ENCODE results near the gene CNTNAP3.
"Not testable (repeated sequence)": the region's sequence is repeated elsewhere in the genome, so short reads cannot be mapped to it uniquely, and the experiment has no call there.

Gene CNTNAP3

GRCh38 chr9:39287980-39288379 is at the start of gene CNTNAP3:
CNTNAP3 (minus strand) TSS chr9:39288167; CDS start chr9:39288064, 103 bp downstream.
- in situ Hi-C loops (cut with MboI; ENCODE audit: low sequenced_read_pairs): not testable (repeated sequence)

- in situ Hi-C loops (cut with MboI; ENCODE audit: low sequenced_read_pairs): not testable (repeated sequence)
These were observed 8.0 kb downstream of the CNTNAP3 start for GRCh38 chr9:39279995-39280394.

GRCh38 chr9:39242513-39242912 is 45.5 kb downstream of the CNTNAP3 start:
- in situ Hi-C loops (cut with MboI; ENCODE audit: low sequenced_read_pairs): not testable (repeated sequence)

GRCh38 chr9:39232130-39232991 is 55.6 kb downstream of the CNTNAP3 start:
- in situ Hi-C loops (cut with MboI; ENCODE audit: low sequenced_read_pairs): not testable (repeated sequence)

GRCh38 chr9:39215976-39216375 is 72.0 kb downstream of the CNTNAP3 start:
- in situ Hi-C loops (cut with MboI; ENCODE audit: low sequenced_read_pairs): not testable (repeated sequence)

- in situ Hi-C loops (cut with MboI; ENCODE audit: low sequenced_read_pairs): not testable (repeated sequence)
These were observed 78.2 kb downstream of the CNTNAP3 start for GRCh38 chr9:39209773-39210172.

GRCh38 chr9:39206643-39207042 is 81.3 kb downstream of the CNTNAP3 start:
- in situ Hi-C loops (cut with MboI; ENCODE audit: low sequenced_read_pairs): not testable (repeated sequence)

GRCh38 chr9:39205842-39206241 is 82.1 kb downstream of the CNTNAP3 start:
- in situ Hi-C loops (cut with MboI; ENCODE audit: low sequenced_read_pairs): not testable (repeated sequence)

GRCh38 chr9:39200412-39200811 is 87.6 kb downstream of the CNTNAP3 start:
- in situ Hi-C loops (cut with MboI; ENCODE audit: low sequenced_read_pairs): not testable (repeated sequence)

- in situ Hi-C loops (cut with MboI; ENCODE audit: low sequenced_read_pairs): not testable (repeated sequence)
These were observed 89.8 kb downstream of the CNTNAP3 start for GRCh38 chr9:39198000-39198709.

- in situ Hi-C loops (cut with MboI; ENCODE audit: low sequenced_read_pairs): not testable (repeated sequence)
These were observed 116.6 kb downstream of the CNTNAP3 start for GRCh38 chr9:39171370-39171769.

- in situ Hi-C loops (cut with MboI; ENCODE audit: low sequenced_read_pairs): not testable (repeated sequence)
These were observed 130.3 kb downstream of the CNTNAP3 start for GRCh38 chr9:39157714-39158113.

- in situ Hi-C loops (cut with MboI; ENCODE audit: low sequenced_read_pairs): not testable (repeated sequence)
These were observed 155.0 kb downstream of the CNTNAP3 start for GRCh38 chr9:39132826-39133552.

- in situ Hi-C loops (cut with MboI; ENCODE audit: low sequenced_read_pairs): not testable (repeated sequence)
These were observed 166.6 kb downstream of the CNTNAP3 start for GRCh38 chr9:39121401-39121800.

GRCh38 chr9:39111746-39112145 is 176.2 kb downstream of the CNTNAP3 start:
- in situ Hi-C loops (cut with MboI; ENCODE audit: low sequenced_read_pairs): not testable (repeated sequence)

- in situ Hi-C loops (cut with MboI; ENCODE audit: low sequenced_read_pairs): no loop called here
These were observed 179.8 kb downstream of the CNTNAP3 start for GRCh38 chr9:39108145-39108544.

GRCh38 chr9:39097208-39097607 is 190.8 kb downstream of the CNTNAP3 start:
- in situ Hi-C loops (cut with MboI; ENCODE audit: low sequenced_read_pairs): not testable (repeated sequence)

GRCh38 chr9:39085311-39085710 is 202.7 kb downstream of the CNTNAP3 start:
- in situ Hi-C loops (cut with MboI; ENCODE audit: low sequenced_read_pairs): not testable (repeated sequence)

GRCh38 chr9:39082574-39082973 is 205.4 kb downstream of the CNTNAP3 start:
- in situ Hi-C loops (cut with MboI; ENCODE audit: low sequenced_read_pairs): not testable (repeated sequence)

- in situ Hi-C loops (cut with MboI; ENCODE audit: low sequenced_read_pairs): not testable (repeated sequence)
These were observed 207.9 kb downstream of the CNTNAP3 start for GRCh38 chr9:39080081-39080480.

- in situ Hi-C loops (cut with MboI; ENCODE audit: low sequenced_read_pairs): not testable (repeated sequence)
These were observed 209.2 kb downstream of the CNTNAP3 start for GRCh38 chr9:39078621-39079256.

Data from HL-60/S4 treated with retinoic acid at 250 ng/mL for 4 days and 3 days (cell line).